Spleen (tissue), 7 donors: Measurements from ENCODE around the gene USP17L19.
"Not testable (repeated sequence)": the region's sequence is repeated elsewhere in the genome, so short reads cannot be mapped to it uniquely, and the experiment has no call there.

ENCODE experiments used
- CTCF ChIP-seq, 11 experiments: fragments of 200-600 bp in 7 of 11; fragments of 450-650 bp in 4 of 11; sonication (generic) in 4 of 11; IDR thresholded peaks in 8 of 11; conservative IDR thresholded peaks in 3 of 11; 1 replicate in 7 of 11; 2 replicates in 4 of 11; pipeline versions ENCODE4 v1.4.0 to v1.8.0; 2016 to 2021; ENCODE audit warnings: antibody characterized with exemption in 11 of 11, inconsistent platforms in 4 of 11, mild to moderate bottlenecking in 1 of 11
- POLR2A ChIP-seq, 3 donors: fragments of 450-650 bp; IDR thresholded peaks; one replicate each; pipeline ENCODE4 v1.5.1; 2017; ENCODE audit warnings: antibody characterized with exemption in 3 of 3, mild to moderate bottlenecking in 1 of 3
- POLR2AphosphoS5 ChIP-seq, 3 donors: sonication (generic); formaldehyde crosslinking; IDR thresholded peaks; one replicate each; pipeline ENCODE4 v1.5.1; 2017; ENCODE audit warnings: antibody characterized with exemption in 3 of 3
- donor health status: DM: no; HTN: no; CAD: no; lungs with moderate emphysema.
- donor health status: DM: no; HTN: no; CAD: no.
- donor health status: DM: no; HTN: no; CAD: no.

- not testable (repeated sequence) for TF ChIP-seq CTCF (IDR thresholded peaks at IDR 0.05 in 8 of 11, conservative IDR thresholded peaks at IDR 0.05 in 3 of 11); POLR2AphosphoS5 (IDR thresholded peaks at IDR 0.05); POLR2A (IDR thresholded peaks at IDR 0.05)
These were observed 22.9 kb upstream of the USP17L19 start for GRCh38 chr4:9230249-9230648.
